ENCODE results near the gene SCUBE1. TPM values are rescaled to one million over a fixed set of nuclear protein-coding genes. Genes with fewer than 3 reads are reported as not detected.

Gene SCUBE1
- total RNA-seq, result not detected in 2 replicates

GRCh38 chr22:43343262-43343669, at the start of gene SCUBE1:
Gene SCUBE1 (minus strand): TSS chr22:43343372. CDS start chr22:43343261, 111 bp downstream.
- peak; percentile 88 for DNase-seq
- Mint-ChIP-seq H3K4me1 (peaks cover 12% of the 10 kb centered on the region), H3K36me3 (ENCODE audit: low read depth) (no peaks in the 10 kb centered on the region), H3K27ac (no peak within 1 kb of the TSS), H3K9me3 (no peaks in the 10 kb centered on the region), H3K4me3 (peak within 1 kb of the TSS; percentile 28), H3K27me3 (peaks cover 40% of the 10 kb centered on the region)
- intact Hi-C loops (cut with micrococcal nuclease), result no loop called here

- no peak overlapping the region for H3K27ac Mint-ChIP-seq
- DNase-seq, result no peak
- intact Hi-C loops (cut with micrococcal nuclease), result no loop called here
- H3K4me1 Mint-ChIP-seq, result no peaks in the 10 kb centered on the region
- H3K27me3 Mint-ChIP-seq, result peaks cover 6% of the 10 kb centered on the region
- no peaks in the 10 kb centered on the region for H3K9me3 Mint-ChIP-seq
- H3K36me3 Mint-ChIP-seq (ENCODE audit: low read depth), result no peaks in the 10 kb centered on the region
- no peak overlapping the region for H3K4me3 Mint-ChIP-seq
Measured at GRCh38 chr22:43392385-43392989, 49.3 kb upstream of the SCUBE1 start.

DNA sequence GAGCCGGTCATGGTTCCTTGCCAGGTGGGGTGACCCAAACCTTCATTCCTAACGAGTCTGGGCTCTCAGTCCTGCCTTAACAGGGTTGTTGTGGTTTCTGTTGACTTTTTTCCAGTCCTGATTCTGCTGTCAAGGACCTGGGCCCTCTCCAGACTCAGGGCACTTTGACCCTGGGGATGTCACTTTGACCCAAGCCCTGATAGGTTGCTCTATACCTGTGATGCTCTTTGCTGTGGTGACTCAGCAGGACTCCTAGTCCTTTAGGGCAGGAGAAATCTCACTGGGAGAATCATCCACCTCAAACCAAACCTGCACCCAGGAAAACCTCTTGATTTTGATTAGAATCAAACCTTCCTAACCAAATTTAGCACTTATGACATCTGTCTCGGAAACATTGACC, 48.1 kb upstream of the SCUBE1 start:
- Mint-ChIP-seq H3K27me3 (peaks cover 13% of the 10 kb centered on the region), H3K4me1 (no peaks in the 10 kb centered on the region), H3K36me3 (ENCODE audit: low read depth) (no peaks in the 10 kb centered on the region), H3K9me3 (no peaks in the 10 kb centered on the region), H3K27ac (no peak overlapping the region), H3K4me3 (no peak overlapping the region)
- DNase-seq, result no peak
- intact Hi-C loops (cut with micrococcal nuclease), result no loop called here

DNA sequence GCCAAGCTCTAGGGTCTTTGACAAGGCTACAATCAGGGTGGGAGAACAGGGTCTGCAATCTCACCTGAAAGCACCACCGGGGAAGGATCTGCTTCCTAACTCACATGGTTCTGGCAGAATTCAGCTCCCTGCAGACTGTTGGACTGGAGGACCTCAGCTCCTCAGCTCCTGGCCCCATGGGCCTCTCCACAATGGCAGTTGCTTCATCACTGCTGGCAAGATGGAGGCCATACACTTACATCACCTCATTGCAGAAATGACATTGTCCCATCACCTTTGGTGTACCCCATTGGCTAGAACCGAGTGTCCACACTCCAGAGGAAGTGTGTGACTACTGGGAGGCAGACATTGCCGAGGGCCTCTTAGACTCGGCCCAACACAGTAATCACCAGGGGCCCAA, 47.7 kb upstream of the SCUBE1 start:
- H3K36me3 Mint-ChIP-seq (ENCODE audit: low read depth), result no peaks in the 10 kb centered on the region
- H3K27me3 Mint-ChIP-seq, result peaks cover 17% of the 10 kb centered on the region
- no peaks in the 10 kb centered on the region for H3K9me3 Mint-ChIP-seq
- H3K4me1 Mint-ChIP-seq, result peaks cover under 1% of the 10 kb centered on the region
- H3K4me3 Mint-ChIP-seq, result no peak overlapping the region
- intact Hi-C loops (cut with micrococcal nuclease), result no loop called here
- DNase-seq, result no peak
- H3K27ac Mint-ChIP-seq, result no peak overlapping the region

DNA sequence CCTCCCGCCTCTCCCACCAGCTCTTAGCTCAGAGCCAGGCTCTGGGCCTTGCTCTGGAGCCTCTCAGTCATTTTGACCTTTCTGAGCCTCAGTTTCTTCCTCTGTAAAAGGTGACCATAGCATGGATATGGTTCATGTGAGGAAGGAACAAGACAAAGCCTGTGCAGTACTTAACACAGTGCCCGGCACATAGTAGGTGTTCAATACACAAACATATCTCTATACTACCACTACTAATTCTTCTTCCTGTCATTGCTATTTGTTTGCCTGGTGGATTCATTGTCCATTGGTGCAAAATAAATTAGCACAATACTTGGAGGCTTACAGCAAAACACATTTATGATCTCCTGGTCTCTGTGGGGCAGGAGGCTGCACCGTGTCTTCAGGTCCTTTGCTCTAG, 47.0 kb upstream of the SCUBE1 start:
- DNase-seq, result no peak
- Mint-ChIP-seq H3K27me3 (peaks cover 20% of the 10 kb centered on the region), H3K27ac (no peak overlapping the region), H3K4me3 (no peak overlapping the region), H3K36me3 (ENCODE audit: low read depth) (no peaks in the 10 kb centered on the region), H3K4me1 (peaks cover 1% of the 10 kb centered on the region), H3K9me3 (no peaks in the 10 kb centered on the region)
- intact Hi-C loops (cut with micrococcal nuclease), result no loop called here

DNA sequence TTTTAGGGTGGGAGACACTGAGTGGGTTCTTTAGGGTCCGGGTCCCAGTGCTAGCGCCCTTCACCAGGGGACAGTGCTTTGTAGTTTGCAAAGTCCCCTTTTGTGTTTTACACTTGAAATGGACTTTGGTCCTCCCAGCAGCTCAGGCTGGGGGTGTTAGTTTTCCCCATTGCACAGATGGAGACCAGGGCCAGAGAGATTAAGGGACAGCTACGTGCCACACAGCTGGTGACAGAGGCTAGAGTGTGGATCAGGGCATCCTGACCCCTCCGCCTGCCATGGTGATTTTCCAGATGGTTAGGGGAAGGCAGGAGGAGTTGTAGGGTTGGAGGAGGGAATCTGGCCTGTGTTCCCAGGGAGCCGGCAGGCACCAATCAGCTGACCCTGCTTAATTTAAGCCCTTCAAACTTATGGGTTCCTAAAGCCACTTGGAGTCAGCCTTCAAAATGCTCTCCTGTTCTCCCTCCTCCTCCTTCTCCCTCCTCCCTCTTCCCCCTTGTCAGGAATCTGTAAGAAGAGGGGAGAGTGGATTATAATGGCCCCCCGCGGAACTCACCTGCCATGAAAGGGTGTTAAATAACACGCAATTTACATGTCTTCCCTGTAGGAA, 46.2 kb upstream of the SCUBE1 start:
- Mint-ChIP-seq H3K9me3 (no peaks in the 10 kb centered on the region), H3K4me1 (peaks cover 1% of the 10 kb centered on the region), H3K4me3 (no peak overlapping the region), H3K27ac (no peak overlapping the region), H3K36me3 (ENCODE audit: low read depth) (no peaks in the 10 kb centered on the region), H3K27me3 (peaks cover 22% of the 10 kb centered on the region)
- intact Hi-C loops (cut with micrococcal nuclease), result loop anchor here (5.0 to 10.0 kb wide), 2 partner anchors 498 to 1235 kb away; no protein-coding TSS in a partner anchor
- no peak for DNase-seq

DNA sequence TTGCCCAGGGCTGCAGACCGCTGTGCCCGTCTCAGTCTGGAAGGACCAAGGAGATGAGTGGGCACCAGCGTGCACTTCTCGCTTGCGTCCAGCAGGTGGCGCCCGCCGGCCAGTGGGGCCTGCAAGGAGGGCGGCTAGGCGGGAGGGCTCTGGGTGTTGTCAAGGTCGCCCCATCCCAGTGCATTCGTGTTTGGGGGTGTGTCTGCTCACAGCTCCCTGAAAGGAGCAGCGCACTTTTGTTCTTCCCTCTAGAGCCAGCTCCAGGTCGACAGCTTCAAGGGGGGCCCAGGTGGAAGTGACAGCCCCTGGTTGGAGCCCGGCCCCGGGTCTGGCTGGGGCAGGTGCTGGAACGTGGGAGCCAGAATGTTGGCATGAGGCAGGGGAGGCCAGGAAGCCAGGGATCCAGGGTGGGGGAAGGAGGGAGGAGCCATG, 45.3 kb upstream of the SCUBE1 start:
- no peak overlapping the region for H3K27ac Mint-ChIP-seq
- H3K36me3 Mint-ChIP-seq (ENCODE audit: low read depth), result no peaks in the 10 kb centered on the region
- peaks cover 24% of the 10 kb centered on the region for H3K27me3 Mint-ChIP-seq
- H3K4me1 Mint-ChIP-seq, result peaks cover 1% of the 10 kb centered on the region
- intact Hi-C loops (cut with micrococcal nuclease), result loop anchor here (5.0 to 10.0 kb wide), 2 partner anchors 499 to 1236 kb away; no protein-coding TSS in a partner anchor
- DNase-seq, result peak; percentile 92
- no peaks in the 10 kb centered on the region for H3K9me3 Mint-ChIP-seq
- H3K4me3 Mint-ChIP-seq, result no peak overlapping the region

DNA sequence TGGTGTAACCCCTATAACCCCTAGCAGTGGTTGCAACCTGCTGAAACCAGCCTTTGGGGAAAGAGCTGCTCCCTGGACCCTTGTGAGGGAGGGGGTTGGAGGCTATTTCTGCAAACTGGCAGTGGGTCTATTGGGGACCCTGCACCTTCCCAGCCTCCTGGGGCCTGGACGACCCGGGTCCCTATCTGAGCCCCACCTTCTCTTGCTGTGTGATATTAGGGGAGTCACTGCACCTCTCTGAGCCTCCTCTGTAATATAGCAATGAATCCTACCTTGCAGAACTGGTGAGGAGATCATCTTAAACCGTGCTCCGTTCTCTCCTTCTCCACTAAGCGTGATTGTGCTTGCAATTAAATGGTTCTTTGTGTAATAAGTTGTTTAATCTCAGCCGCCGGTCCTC, 44.6 kb upstream of the SCUBE1 start:
- no peak for DNase-seq
- Mint-ChIP-seq H3K27me3 (peaks cover 24% of the 10 kb centered on the region), H3K4me3 (no peak overlapping the region), H3K36me3 (ENCODE audit: low read depth) (no peaks in the 10 kb centered on the region), H3K4me1 (peaks cover 1% of the 10 kb centered on the region), H3K9me3 (no peaks in the 10 kb centered on the region), H3K27ac (no peak overlapping the region)
- intact Hi-C loops (cut with micrococcal nuclease), result loop anchor here (5.0 to 10.0 kb wide), 2 partner anchors 499 to 1237 kb away; no protein-coding TSS in a partner anchor

DNA sequence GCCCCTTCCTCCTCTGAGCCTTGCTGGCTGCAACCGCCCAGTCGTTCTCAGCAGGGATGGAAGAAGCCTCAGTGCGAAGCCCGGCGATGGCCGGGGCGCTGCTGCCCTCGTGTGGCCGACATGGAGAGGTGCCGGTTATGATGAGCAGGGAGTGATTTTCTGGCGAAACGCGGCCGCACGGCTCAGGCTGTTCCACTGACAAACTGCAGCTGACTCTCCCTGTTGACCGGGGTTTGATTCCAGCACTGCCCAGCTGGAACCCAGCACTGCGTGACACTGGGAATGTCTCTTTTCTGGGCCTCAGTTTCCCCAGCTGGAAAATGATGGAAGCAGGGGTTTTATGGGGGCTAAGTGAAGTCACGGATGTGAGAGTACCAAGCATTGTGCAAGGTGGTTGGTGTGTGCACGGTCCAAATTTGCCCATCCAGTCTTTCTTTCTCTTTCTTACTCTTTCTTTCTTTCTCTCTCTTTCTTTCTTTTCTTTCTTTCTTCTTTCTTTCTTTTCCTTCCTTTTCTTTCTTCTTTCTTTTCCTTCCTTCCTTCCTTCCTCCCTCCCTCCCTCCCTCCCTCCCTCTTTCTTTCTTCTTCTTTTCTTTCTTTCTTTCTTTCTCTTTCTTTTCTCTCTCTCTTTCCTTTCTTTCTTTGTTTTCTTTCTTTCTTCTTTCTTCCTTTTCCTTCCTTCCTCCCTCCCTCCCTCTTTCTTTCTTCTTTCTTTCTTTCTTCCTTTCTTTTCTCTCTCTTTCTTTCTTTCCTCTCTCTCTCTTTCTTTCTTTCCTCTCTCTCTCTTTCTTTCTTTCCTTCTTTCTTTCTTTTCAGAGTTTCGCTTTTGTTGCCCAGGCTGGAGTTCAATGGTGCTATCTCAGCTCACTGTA, 42.8 kb upstream of the SCUBE1 start:
- Mint-ChIP-seq H3K4me3 (no peak overlapping the region), H3K9me3 (no peaks in the 10 kb centered on the region), H3K27me3 (peaks cover 32% of the 10 kb centered on the region), H3K27ac (no peak overlapping the region), H3K36me3 (ENCODE audit: low read depth) (no peaks in the 10 kb centered on the region), H3K4me1 (peaks cover 7% of the 10 kb centered on the region)
- peak; percentile 92 for DNase-seq
- intact Hi-C loops (cut with micrococcal nuclease), result loop anchor here (1.0 to 10.0 kb wide), 5 partner anchors 40 to 1239 kb away; no protein-coding TSS in a partner anchor

- Mint-ChIP-seq H3K27ac (no peak overlapping the region), H3K36me3 (ENCODE audit: low read depth) (no peaks in the 10 kb centered on the region), H3K27me3 (peaks cover 40% of the 10 kb centered on the region)
Measured at GRCh38 chr22:43384863-43385262, 41.7 kb upstream of the SCUBE1 start.

GRCh38 chr22:43381693-43382092, 38.5 kb upstream of the SCUBE1 start:
- DNase-seq, result no peak
- intact Hi-C loops (cut with micrococcal nuclease), result loop anchor here (10.0 kb wide), 1 partner anchor 1243 kb away; no protein-coding TSS in a partner anchor
- no peak overlapping the region for H3K27ac Mint-ChIP-seq
- H3K9me3 Mint-ChIP-seq, result no peaks in the 10 kb centered on the region
- H3K36me3 Mint-ChIP-seq (ENCODE audit: low read depth), result no peaks in the 10 kb centered on the region
- H3K27me3 Mint-ChIP-seq, result peaks cover 56% of the 10 kb centered on the region
- H3K4me1 Mint-ChIP-seq, result peaks cover 17% of the 10 kb centered on the region
- H3K4me3 Mint-ChIP-seq, result no peak overlapping the region

More at GRCh38 chr22:43384863-43385262, 41.7 kb upstream of the SCUBE1 start:
- intact Hi-C loops (cut with micrococcal nuclease), result loop anchor here (1.0 to 10.0 kb wide), 5 partner anchors 39 to 1240 kb away; no protein-coding TSS in a partner anchor
- no peaks in the 10 kb centered on the region for H3K9me3 Mint-ChIP-seq
- DNase-seq, result no peak
- H3K4me1 Mint-ChIP-seq, result peaks cover 7% of the 10 kb centered on the region
- H3K4me3 Mint-ChIP-seq, result no peak overlapping the region

DNA sequence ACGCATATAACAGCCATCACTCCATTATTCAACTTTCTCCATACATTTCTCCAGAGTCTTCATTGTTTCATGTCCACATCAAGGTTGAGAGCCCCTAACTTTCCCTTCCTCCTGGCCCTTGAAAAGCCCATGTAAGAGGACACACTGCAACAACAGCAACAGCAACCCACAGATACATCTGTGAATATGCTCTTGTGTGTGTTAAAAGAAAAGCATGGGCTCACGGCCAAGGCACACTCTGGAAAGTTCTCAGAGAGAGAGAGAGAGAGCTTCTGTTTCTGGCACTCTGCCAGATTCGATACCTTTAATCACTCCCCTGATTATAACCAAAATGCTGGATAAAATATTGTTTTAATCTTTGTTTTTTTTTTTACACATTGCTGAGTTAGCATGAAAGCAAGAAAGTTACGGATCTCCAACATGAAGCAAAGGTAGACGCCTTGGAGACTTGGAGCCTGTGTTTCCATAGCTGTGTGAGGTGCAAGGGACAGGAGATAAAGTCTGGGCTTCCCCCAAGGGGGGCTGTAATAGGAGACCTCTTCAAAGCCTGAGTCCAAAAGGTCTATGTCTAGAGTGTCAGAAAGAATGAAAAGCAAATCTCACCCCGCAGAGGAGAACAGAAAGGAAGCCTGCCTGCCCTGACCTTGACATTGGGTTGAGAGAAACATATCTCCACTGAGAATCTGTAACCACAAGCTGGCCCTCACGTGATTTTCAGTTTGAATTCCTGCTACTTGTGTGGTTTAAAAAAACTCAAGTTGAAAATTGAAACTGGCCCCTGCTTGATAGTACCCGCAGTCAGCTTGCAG, 34.9 kb upstream of the SCUBE1 start:
- Mint-ChIP-seq H3K27ac (no peak overlapping the region), H3K4me1 (peaks cover 17% of the 10 kb centered on the region), H3K9me3 (no peaks in the 10 kb centered on the region), H3K36me3 (ENCODE audit: low read depth) (no peaks in the 10 kb centered on the region), H3K27me3 (peaks cover 59% of the 10 kb centered on the region), H3K4me3 (no peak overlapping the region)
- intact Hi-C loops (cut with micrococcal nuclease), result no loop called here
- peak; percentile 61 for DNase-seq

DNA sequence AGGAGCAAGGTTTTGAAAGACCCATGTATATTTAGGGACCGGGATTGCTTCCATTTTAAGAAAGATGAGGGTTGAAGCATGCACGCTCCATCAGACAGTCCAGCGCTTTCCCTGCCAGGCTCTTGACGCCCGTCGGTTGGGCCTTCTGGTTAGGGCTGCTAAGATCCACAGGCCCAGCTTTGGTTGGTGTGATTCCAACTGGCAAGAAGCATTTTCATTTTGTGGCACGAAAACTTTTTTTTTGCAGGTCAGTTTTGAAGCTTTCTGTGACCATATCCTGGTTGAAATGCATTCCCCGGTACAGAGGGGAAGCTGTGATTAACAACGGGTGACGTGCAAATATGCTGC, 34.4 kb upstream of the SCUBE1 start:
- no peaks in the 10 kb centered on the region for H3K36me3 Mint-ChIP-seq (ENCODE audit: low read depth)
- H3K9me3 Mint-ChIP-seq, result no peaks in the 10 kb centered on the region
- no peak for DNase-seq
- peaks cover 17% of the 10 kb centered on the region for H3K4me1 Mint-ChIP-seq
- H3K27ac Mint-ChIP-seq, result no peak overlapping the region
- H3K4me3 Mint-ChIP-seq, result no peak overlapping the region
- peaks cover 57% of the 10 kb centered on the region for H3K27me3 Mint-ChIP-seq
- intact Hi-C loops (cut with micrococcal nuclease), result no loop called here

Measured in activated CD4-positive, alpha-beta T cell treated with anti-CD3 and anti-CD28 coated beads, Interleukin-2, amount 10 ng/mL, durations not matched to agents 24 days and 14 days (primary cell).